A549 (cell line): ENCODE data around the gene CTNNA3. TPM values are rescaled to one million over a fixed set of nuclear protein-coding genes. Genes with fewer than 3 reads are reported as not detected.

Source experiments
- ATAC-seq, 2 experiments: fragments of 200-7000 bp in 1 of 2; fragments of >200 bp in 1 of 2; cut with Nextera tagmentation in 1 of 2; cut with Tn5 transposase in 1 of 2; 3 replicates each; pipeline versions ENCODE4 v1.8.0 to v1.9.1; 2018 to 2020; ENCODE audit warnings: mild to moderate bottlenecking in 1 of 2, moderate library complexity in 1 of 2
- CTCF ChIA-PET: fragments of 300-600 bp; sonication (Branson Sonifier 250); formaldehyde crosslinking; extraction: SDS; loops from one replicate; lab custom pipeline; 2021; ENCODE audit warnings: antibody characterized with exemption, inconsistent platforms; lab: Yijun Ruan, JAX
- POLR2A ChIA-PET: fragments of 350-600 bp; formaldehyde crosslinking; extraction: SDS; loops from one replicate; lab custom pipeline; 2021; ENCODE audit warnings: antibody characterized with exemption, inconsistent platforms; lab: Yijun Ruan, JAX
- DNase-seq, 2 experiments: peaks; one replicate each; pipeline versions ENCODE4 v3.0.0 to v3.0.0-alpha.2; 2011 to 2016; ENCODE audit warnings: low read depth in 1 of 2, low spot score in 1 of 2
- FAIRE-seq: peaks from 2 replicates; lab custom pipeline; 2011; peaks lifted over from hg19 to GRCh38; lab: Jason Lieb, UNC
- H3K27ac ChIP-seq, 2 experiments: fragments of >200 bp; sonication (Bioruptor Twin); formaldehyde crosslinking; 3 replicates each; pipeline ENCODE4 v1.5.1; 2016 to 2017
- H3K4me1 ChIP-seq: fragments of >200 bp; sonication (Bioruptor Twin); formaldehyde crosslinking; 3 replicates; pipeline ENCODE4 v1.6.1; 2016
- H3K4me2 ChIP-seq: fragments of >200 bp; sonication (Bioruptor Twin); formaldehyde crosslinking; 3 replicates; pipeline ENCODE4 v1.6.1; 2016
- H3K4me3 ChIP-seq: fragments of >200 bp; sonication (Bioruptor Twin); formaldehyde crosslinking; 3 replicates; pipeline ENCODE4 v1.5.1; 2016
- H3K9me3 ChIP-seq: fragments of >200 bp; sonication (Bioruptor Twin); formaldehyde crosslinking; 3 replicates; pipeline ENCODE4 v1.6.1; 2016
- BHLHE40 ChIP-seq: IDR thresholded peaks from 2 replicates; pipeline ENCODE4 v1.6.1; 2012; ENCODE audit warnings: low read depth, low read length, inconsistent platforms
- CBX2 ChIP-seq: fragments of 200-600 bp; sonication (generic); IDR thresholded peaks from 2 replicates; pipeline ENCODE4 v1.6.1; 2016; ENCODE audit warnings: low read depth, mild to moderate bottlenecking, borderline replicate concordance
- CBX8 ChIP-seq: fragments of 200-600 bp; sonication (generic); IDR thresholded peaks from 2 replicates; pipeline ENCODE4 v1.6.1; 2016
- EHMT2 ChIP-seq: fragments of 200-600 bp; sonication (generic); IDR thresholded peaks from 2 replicates; pipeline ENCODE4 v1.6.1; 2016; ENCODE audit warnings: antibody characterized with exemption, low read depth, mild to moderate bottlenecking, moderate library complexity
- EP300 ChIP-seq, 2 experiments: fragments of >200 bp; sonication (Bioruptor Twin); formaldehyde crosslinking; IDR thresholded peaks; 2 replicates in 1 of 2; 3 replicates in 1 of 2; pipeline ENCODE4 v1.6.1; 2016 to 2017
- FOSL2 ChIP-seq, 2 experiments: fragments of 450-650 bp in 1 of 2; fragments of >200 bp in 1 of 2; sonication (Bioruptor Twin) in 1 of 2; formaldehyde crosslinking; IDR thresholded peaks; 2 replicates each; pipeline versions ENCODE4 v1.5.0 to v1.6.1; 2016 to 2020; ENCODE audit warnings: mild to moderate bottlenecking in 1 of 2, moderate library complexity in 1 of 2
- HEYL ChIP-seq: fragments of 250-450 bp; sonication (Bioruptor Pico); IDR thresholded peaks from 2 replicates; pipeline ENCODE4 v1.8.0; 2021; ENCODE audit warnings: mild to moderate bottlenecking, moderate library complexity
- HOXB13 ChIP-seq: fragments of 250-450 bp; sonication (Bioruptor Pico); IDR thresholded peaks from 2 replicates; pipeline ENCODE4 v1.5.0; 2020; ENCODE audit warnings: low read depth, mild to moderate bottlenecking, moderate library complexity
- JUN ChIP-seq, 2 experiments: fragments of >200 bp; sonication (Bioruptor Twin); formaldehyde crosslinking; IDR thresholded peaks; 2 replicates in 1 of 2; 3 replicates in 1 of 2; pipeline ENCODE4 v1.6.1; 2016 to 2017
- KDM1A ChIP-seq: fragments of 200-600 bp; sonication (generic); IDR thresholded peaks from 2 replicates; pipeline ENCODE4 v1.6.1; 2016; ENCODE audit warnings: low read depth, mild to moderate bottlenecking
- MYC ChIP-seq: IDR thresholded peaks from 2 replicates; pipeline ENCODE4 v1.6.1; 2012; ENCODE audit warnings: mild to moderate bottlenecking, inconsistent platforms, low read length, improper control_type of control experiment, borderline replicate concordance
- NPAS2 ChIP-seq: fragments of 250-450 bp; sonication (Bioruptor Pico); IDR thresholded peaks from 2 replicates; pipeline ENCODE4 v1.8.0; 2022; ENCODE audit warnings: mild to moderate bottlenecking, moderate library complexity, borderline replicate concordance
- NR3C1 ChIP-seq: fragments of >200 bp; sonication (Bioruptor Twin); formaldehyde crosslinking; IDR thresholded peaks from 3 replicates; pipeline ENCODE4 v1.6.1; 2017
- PHF8 ChIP-seq: fragments of 200-600 bp; sonication (generic); IDR thresholded peaks from 2 replicates; pipeline ENCODE4 v1.6.1; 2016; ENCODE audit warnings: low read depth, mild to moderate bottlenecking, antibody characterized with exemption, moderate library complexity, borderline replicate concordance
- RARB ChIP-seq: fragments of 250-450 bp; sonication (Bioruptor Pico); IDR thresholded peaks from 2 replicates; pipeline ENCODE4 v1.8.0; 2021; ENCODE audit warnings: mild to moderate bottlenecking, moderate library complexity
- RNF2 ChIP-seq: fragments of 200-600 bp; sonication (generic); IDR thresholded peaks from 2 replicates; pipeline ENCODE4 v1.6.1; 2016; ENCODE audit warnings: low read depth, mild to moderate bottlenecking, antibody characterized with exemption, moderate library complexity, borderline replicate concordance
- SREBF2 ChIP-seq: fragments of 450-650 bp; IDR thresholded peaks from 2 replicates; pipeline ENCODE4 v1.6.1; 2014; ENCODE audit warnings: mild to moderate bottlenecking, moderate library complexity
- TFCP2L1 ChIP-seq: fragments of 250-450 bp; sonication (Bioruptor Pico); IDR thresholded peaks from 2 replicates; pipeline ENCODE4 v1.5.0; 2021; ENCODE audit warnings: mild to moderate bottlenecking
- ZC3H11A ChIP-seq: fragments of 450-650 bp; IDR thresholded peaks from 2 replicates; pipeline ENCODE4 v1.6.1; 2014; ENCODE audit warnings: antibody characterized with exemption, mild to moderate bottlenecking
- ZFP36 ChIP-seq: fragments of 450-650 bp; IDR thresholded peaks from 2 replicates; pipeline ENCODE4 v1.6.1; 2014; ENCODE audit warnings: borderline replicate concordance; ENCODE audit not compliant: partially characterized antibody
- ZSCAN20 ChIP-seq: fragments of 250-450 bp; sonication (Bioruptor Pico); IDR thresholded peaks from 2 replicates; pipeline ENCODE4 v1.8.0; 2022; ENCODE audit warnings: mild to moderate bottlenecking, moderate library complexity
- WGBS: methylation state at CpG from one replicate; pipeline ENCODE4 v1.1.6; 2017; ENCODE audit errors: missing lambda C conversion rate; 5-methylcytosine and 5-hydroxymethylcytosine counted together
- polyA plus RNA-seq, 4 experiments: library from polyadenylated mRNA; depleted of rRNA in 3 of 4; stranded (reverse); fragments of >200 nt; fragmentation: RNase III in 1 of 4; extraction: RNeasy Plus Mini Kit Qiagen cat#74134 plus additional on column Dnase treatment in 1 of 4; gene quantifications; 2 replicates in 3 of 4; 3 replicates in 1 of 4; pipeline ENCODE4 v1.2.3, GENCODE V29; 2011 to 2017
- TF ChIP-seq, protein P1 (sequence below): fragments of >200 bp; sonication (Bioruptor Twin); formaldehyde crosslinking; IDR thresholded peaks from 2 replicates; pipeline ENCODE4 v1.6.1; 2016
- TF ChIP-seq, protein P2 (sequence below): fragments of 250-450 bp; sonication (Bioruptor Pico); IDR thresholded peaks from 2 replicates; pipeline ENCODE4 v1.5.0; 2020; ENCODE audit warnings: low read depth, mild to moderate bottlenecking, moderate library complexity
- TF ChIP-seq, protein P3 (sequence below): fragments of >200 bp; sonication (Bioruptor Twin); formaldehyde crosslinking; IDR thresholded peaks from 3 replicates; pipeline ENCODE4 v1.5.1; 2016
- TF ChIP-seq, protein P4 (sequence below): IDR thresholded peaks from 2 replicates; pipeline ENCODE4 v1.6.1; 2012

Gene CTNNA3
- polyA plus RNA-seq, 2 of the 4 experiments (the other 2 are of a cell fraction): not detected

DNA sequence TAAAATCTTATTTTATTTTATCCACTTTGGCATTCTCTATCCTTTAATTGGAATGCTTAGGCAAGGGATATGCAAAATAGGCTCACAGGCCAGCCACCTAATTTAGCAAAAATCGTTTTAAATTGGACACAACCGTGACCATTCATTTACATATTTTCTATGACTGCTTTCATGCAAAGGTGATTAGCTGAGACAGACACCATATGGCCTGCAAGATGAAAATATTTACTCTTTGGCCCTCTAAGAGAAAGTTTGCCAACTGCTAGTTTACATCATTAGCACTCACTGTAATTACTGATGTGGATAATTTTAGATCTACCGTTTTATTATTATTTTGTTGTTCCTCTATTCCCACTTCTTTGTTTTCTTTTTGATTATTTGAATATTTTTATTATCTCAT lies 1145.6 kb downstream of the CTNNA3 start:
- CTCF ChIA-PET: no interaction called here

DNA sequence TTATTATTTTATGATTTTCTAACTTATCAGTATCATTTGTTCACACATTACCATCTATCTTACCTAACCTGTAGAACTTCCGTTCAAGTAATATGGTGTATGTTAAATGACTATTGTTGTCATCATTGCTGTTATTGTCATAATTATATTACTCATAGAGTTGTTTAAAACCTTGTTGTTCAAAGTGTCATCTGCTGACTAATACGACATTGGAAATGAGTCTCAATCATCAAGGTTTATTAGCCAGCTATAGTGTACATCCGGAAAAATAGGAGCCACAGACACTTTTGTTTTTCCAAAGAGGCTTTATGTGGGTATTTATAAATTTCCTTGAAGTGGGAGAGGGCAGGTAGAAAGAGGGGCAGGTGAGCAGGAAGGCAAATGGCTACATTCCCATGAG lies 1157.1 kb downstream of the CTNNA3 start:
- Histone ChIP-seq H3K4me2 (no peak overlapping the region), H3K27ac (no peak overlapping the region), H3K4me3 (no peak overlapping the region), H3K4me1 (no peaks in the 10 kb centered on the region), H3K9me3 (no peaks in the 10 kb centered on the region)
- TF ChIP-seq, protein P1, sequence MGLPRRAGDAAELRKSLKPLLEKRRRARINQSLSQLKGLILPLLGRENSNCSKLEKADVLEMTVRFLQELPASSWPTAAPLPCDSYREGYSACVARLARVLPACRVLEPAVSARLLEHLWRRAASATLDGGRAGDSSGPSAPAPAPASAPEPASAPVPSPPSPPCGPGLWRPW: no peak
- no peak for TF ChIP-seq NPAS2 (CRISPR knock-in tag)
- no peak for TF ChIP-seq FOSL2 (IDR thresholded peaks at IDR 0.05)
- TF ChIP-seq FOSL2 (CRISPR knock-in tag; IDR thresholded peaks at IDR 0.05): no peak
- TF ChIP-seq, protein P2, sequence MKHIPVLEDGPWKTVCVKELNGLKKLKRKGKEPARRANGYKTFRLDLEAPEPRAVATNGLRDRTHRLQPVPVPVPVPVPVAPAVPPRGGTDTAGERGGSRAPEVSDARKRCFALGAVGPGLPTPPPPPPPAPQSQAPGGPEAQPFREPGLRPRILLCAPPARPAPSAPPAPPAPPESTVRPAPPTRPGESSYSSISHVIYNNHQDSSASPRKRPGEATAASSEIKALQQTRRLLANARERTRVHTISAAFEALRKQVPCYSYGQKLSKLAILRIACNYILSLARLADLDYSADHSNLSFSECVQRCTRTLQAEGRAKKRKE (CRISPR knock-in tag): no peak
- TF ChIP-seq, protein P3, sequence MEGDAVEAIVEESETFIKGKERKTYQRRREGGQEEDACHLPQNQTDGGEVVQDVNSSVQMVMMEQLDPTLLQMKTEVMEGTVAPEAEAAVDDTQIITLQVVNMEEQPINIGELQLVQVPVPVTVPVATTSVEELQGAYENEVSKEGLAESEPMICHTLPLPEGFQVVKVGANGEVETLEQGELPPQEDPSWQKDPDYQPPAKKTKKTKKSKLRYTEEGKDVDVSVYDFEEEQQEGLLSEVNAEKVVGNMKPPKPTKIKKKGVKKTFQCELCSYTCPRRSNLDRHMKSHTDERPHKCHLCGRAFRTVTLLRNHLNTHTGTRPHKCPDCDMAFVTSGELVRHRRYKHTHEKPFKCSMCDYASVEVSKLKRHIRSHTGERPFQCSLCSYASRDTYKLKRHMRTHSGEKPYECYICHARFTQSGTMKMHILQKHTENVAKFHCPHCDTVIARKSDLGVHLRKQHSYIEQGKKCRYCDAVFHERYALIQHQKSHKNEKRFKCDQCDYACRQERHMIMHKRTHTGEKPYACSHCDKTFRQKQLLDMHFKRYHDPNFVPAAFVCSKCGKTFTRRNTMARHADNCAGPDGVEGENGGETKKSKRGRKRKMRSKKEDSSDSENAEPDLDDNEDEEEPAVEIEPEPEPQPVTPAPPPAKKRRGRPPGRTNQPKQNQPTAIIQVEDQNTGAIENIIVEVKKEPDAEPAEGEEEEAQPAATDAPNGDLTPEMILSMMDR: no peak
- no peak for TF ChIP-seq RNF2
- no peak for TF ChIP-seq EP300 (IDR thresholded peaks at IDR 0.05)
- no peak for TF ChIP-seq RARB (CRISPR knock-in tag)
- no peak for TF ChIP-seq CBX8
- no peak for TF ChIP-seq SREBF2
- TF ChIP-seq HOXB13 (CRISPR knock-in tag): no peak
- FAIRE-seq (no peak), ATAC-seq (no peak), DNase-seq (no peak)
- WGBS: 2% methylated on average over 3 of the region's 3 CpGs
- POLR2A ChIA-PET: no interaction called here
- CTCF ChIA-PET: no interaction called here

More for the DNA sequence above, 1145.6 kb downstream of the CTNNA3 start:
- H3K4me2 ChIP-seq: no peak overlapping the region
- no peaks in the 10 kb centered on the region for H3K9me3 ChIP-seq
- no peak overlapping the region for H3K4me3 ChIP-seq
- WGBS: 4% methylated on average over 3 of the region's 3 CpGs
- H3K27ac ChIP-seq: no peak overlapping the region
- no peaks in the 10 kb centered on the region for H3K4me1 ChIP-seq
- POLR2A ChIA-PET: no interaction called here
- ATAC-seq (no peak), DNase-seq (no peak), FAIRE-seq (no peak)
- TF ChIP-seq, protein P4, sequence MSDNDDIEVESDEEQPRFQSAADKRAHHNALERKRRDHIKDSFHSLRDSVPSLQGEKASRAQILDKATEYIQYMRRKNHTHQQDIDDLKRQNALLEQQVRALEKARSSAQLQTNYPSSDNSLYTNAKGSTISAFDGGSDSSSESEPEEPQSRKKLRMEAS: no peak
- TF ChIP-seq CBX2: no peak
- no peak for TF ChIP-seq ZSCAN20 (CRISPR knock-in tag)
- TF ChIP-seq HEYL (CRISPR knock-in tag): no peak
- no peak for TF ChIP-seq HOXB13 (CRISPR knock-in tag)
- no peak for TF ChIP-seq MYC
- no peak for TF ChIP-seq PHF8
- no peak for TF ChIP-seq FOSL2 (IDR thresholded peaks at IDR 0.05)
- no peak for TF ChIP-seq FOSL2 (CRISPR knock-in tag; IDR thresholded peaks at IDR 0.05)
- no peak for TF ChIP-seq ZC3H11A
- no peak for TF ChIP-seq ZFP36
- no peak for TF ChIP-seq EHMT2
- no peak for TF ChIP-seq CBX8
- TF ChIP-seq NR3C1: no peak
- TF ChIP-seq RARB (CRISPR knock-in tag): no peak
- no peak for TF ChIP-seq RNF2
- no peak for TF ChIP-seq TFCP2L1 (CRISPR knock-in tag)
- no peak for TF ChIP-seq JUN (IDR thresholded peaks at IDR 0.05)
- no peak for TF ChIP-seq SREBF2
- TF ChIP-seq KDM1A: no peak
- TF ChIP-seq BHLHE40: no peak
